Ramos (cell line): ENCODE data around the gene DYRK3.

ENCODE experiments used
- in situ Hi-C: fragments of 300-500 bp; cut with MboI; formaldehyde crosslinking; loops from one replicate; pipeline ENCODE4 v1.14.3; 2022; ENCODE audit warnings: low sequenced_read_pairs; ENCODE audit not compliant: unreplicated experiment

DYRK3 gene

DNA sequence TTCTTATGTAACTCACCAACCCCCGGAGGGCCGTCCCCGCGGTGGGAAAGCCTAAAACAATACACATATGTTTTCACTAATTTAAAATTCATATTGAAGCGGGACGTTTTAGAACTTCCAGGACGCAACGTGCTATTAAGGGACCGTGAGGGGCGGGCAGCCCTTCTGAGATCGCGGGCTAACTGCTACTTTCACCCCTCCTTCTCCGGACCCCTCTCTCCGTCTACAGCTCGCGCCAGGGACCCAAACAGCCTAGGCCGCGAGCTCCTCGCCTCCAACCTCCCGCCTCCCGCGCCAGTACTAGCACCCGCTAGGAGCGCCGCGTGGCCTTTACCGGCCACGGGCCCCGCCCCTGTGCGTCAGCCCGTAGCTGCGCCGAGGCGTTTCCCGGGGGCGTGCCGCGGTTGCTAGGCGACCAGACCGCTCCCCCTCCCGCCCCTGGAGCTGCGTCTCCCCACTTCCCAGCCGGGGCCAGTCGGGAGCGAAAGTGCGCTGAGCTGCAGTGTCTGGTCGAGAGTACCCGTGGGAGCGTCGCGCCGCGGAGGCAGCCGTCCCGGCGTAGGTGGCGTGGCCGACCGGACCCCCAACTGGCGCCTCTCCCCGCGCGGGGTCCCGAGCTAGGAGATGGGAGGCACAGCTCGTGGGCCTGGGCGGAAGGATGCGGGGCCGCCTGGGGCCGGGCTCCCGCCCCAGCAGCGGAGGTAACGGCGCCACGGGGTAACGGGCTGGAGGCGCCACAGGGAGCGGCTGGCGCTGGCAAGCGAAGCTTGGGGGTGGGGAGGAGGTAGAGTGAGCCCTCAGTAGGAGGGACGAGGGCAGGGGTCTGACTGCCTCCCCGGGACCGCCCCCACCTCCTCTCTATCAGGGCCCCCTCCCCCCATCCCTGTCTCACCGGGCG lies at the start of gene DYRK3:
Gene DYRK3 (plus strand): TSS at position 457 of the 898 bp plus-strand sequence. CDS start 168 bp downstream, at position 625.
- in situ Hi-C loops: no loop called here

DNA sequence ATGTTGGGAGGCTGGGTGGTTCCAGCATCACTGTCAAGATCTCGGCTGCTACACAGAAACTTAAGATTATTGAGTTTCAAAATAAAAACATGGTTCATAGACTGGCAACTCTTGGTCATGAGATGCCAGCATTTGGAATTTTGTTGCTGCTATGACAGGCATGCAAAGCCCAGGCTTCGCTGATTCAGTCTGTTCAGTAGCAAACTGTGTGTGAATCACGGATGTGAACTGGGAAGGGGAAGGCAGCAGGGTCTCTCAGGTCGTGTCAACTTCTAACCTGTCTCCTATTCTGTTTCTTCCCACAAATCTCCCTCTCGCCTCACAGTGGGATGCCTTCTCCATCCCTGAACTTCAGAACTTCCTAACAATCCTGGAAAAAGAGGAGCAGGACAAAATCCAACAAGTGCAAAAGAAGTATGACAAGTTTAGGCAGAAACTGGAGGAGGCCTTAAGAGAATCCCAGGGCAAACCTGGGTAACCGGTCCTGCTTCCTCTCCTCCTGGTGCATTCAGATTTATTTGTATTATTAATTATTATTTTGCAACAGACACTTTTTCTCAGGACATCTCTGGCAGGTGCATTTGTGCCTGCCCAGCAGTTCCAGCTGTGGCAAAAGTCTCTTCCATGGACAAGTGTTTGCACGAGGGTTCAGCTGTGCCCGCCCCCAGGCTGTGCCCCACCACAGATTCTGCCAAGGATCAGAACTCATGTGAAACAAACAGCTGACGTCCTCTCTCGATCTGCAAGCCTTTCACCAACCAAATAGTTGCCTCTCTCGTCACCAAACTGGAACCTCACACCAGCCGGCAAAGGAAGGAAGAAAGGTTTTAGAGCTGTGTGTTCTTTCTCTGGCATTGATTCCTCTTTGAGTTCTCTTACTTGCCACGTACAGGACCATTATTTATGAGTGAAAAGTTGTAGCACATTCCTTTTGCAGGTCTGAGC lies 48.6 kb upstream of the DYRK3 start:
- in situ Hi-C loops: no loop called here

GRCh38 chr1:206587904-206588303 lies 47.4 kb upstream of the DYRK3 start:
- in situ Hi-C loops: no loop called here

DNA sequence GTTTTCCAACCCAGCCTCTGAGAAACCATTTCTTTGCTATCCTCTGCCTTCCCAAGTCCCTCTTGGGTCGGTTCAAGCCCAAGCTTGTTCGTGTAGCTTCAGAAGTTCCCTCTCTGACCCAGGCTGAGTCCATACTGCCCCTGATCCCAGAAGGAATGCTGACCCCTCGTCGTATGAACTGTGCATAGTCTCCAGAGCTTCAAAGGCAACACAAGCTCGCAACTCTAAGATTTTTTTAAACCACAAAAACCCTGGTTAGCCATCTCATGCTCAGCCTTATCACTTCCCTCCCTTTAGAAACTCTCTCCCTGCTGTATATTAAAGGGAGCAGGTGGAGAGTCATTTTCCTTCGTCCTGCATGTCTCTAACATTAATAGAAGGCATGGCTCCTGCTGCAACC lies 46.8 kb upstream of the DYRK3 start:
- in situ Hi-C loops: no loop called here

GRCh38 chr1:206589206-206589605 lies 46.1 kb upstream of the DYRK3 start:
- in situ Hi-C loops: no loop called here

DNA sequence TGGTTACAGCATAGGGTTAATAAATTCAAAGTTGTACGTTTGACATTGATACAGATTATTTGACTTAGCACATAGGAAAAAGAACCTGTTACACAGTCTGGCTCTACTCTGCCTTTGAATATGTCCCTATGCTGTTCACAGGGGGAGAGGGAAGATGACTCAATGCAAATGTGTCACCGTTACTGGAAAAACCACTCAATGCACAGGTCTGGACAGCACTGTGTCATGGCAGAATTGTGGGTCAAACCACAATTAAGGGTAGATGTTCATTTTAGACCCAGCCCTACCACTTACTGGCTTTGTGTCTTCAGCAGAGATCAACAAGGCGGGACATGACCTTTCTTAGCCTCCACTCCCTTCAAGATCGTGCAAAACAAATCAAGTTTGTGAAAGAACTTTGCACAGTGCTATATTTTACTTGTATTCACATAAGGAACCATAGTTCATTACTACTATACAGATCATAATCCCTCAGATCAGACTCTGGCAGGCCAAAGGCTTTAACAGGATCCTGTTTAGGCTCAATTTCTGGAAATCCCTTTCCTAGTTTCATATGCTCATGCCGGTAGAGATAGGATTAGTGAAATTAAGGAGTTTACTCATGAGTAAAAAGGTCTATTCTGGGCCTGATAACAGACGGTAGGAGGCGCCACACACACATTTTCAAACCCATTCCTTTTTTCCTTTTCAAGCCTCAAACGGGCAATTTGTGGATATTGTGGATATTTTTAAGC lies 45.1 kb upstream of the DYRK3 start:
- in situ Hi-C loops: no loop called here

DNA sequence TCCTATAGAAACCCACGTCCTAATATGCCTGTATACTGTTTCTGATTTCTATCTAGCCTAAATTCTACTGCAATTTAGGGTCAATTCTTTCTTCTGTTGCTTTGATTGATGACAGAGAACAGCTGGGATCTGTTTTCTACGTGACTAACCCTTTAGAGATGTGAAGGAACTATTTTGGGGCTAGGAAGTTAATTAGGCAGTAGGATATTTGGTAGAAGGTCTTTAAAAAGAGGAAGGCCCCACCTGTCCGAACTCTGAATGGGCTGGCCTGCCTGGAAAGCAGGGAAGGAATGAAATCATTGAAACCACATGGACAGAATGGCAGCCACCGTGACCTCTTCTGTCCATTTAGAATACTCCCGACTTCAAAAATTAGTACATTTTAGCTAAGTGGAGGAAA lies 44.1 kb upstream of the DYRK3 start:
- in situ Hi-C loops: no loop called here

DNA sequence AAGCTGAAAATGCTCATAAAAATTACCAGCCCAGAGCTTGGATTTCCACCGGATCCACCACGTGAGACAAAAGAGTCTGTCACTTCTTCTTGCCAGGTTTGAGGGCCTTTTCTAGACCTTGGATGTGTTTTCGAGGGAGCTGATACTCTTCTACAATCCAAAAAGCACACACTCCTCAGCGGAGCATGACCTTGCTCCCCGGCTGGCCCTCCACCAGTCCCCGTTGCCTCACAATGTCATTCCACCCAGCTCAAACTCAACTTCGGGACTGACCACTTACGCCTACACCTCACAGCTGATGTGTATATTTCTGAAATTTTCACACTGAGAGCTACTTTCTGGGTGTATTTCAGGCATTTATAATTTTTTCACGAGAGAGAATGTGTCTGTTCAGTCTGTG lies 43.6 kb upstream of the DYRK3 start:
- in situ Hi-C loops: no loop called here

DNA sequence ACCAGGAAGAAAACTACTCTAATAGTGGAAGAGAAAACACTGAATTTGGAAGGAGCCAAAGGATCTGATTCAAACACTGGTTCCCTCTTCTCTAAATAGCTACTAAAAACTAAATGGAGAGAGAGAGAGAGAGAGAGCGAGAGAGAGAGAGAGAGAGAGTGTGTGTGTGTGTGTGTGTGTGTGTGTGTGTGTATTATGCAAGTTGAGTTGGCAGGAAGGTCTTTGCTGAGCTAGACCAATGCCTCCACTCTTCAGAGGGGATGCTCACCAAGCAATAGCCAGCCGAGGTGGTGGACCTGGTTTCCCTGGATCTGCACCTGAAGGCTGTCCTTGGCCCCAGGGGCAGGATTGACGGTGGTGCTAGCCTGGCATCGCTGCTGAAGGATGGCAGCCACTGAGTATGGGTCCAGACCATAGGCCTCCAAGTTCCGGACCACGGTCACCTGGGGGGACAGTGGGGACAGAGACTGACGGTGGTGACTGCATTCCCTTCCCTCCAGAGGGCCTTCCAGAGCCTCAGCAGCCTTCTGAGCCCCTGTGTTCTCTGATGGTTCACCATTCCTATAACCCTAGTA lies 41.9 kb upstream of the DYRK3 start:
- in situ Hi-C loops: no loop called here

DNA sequence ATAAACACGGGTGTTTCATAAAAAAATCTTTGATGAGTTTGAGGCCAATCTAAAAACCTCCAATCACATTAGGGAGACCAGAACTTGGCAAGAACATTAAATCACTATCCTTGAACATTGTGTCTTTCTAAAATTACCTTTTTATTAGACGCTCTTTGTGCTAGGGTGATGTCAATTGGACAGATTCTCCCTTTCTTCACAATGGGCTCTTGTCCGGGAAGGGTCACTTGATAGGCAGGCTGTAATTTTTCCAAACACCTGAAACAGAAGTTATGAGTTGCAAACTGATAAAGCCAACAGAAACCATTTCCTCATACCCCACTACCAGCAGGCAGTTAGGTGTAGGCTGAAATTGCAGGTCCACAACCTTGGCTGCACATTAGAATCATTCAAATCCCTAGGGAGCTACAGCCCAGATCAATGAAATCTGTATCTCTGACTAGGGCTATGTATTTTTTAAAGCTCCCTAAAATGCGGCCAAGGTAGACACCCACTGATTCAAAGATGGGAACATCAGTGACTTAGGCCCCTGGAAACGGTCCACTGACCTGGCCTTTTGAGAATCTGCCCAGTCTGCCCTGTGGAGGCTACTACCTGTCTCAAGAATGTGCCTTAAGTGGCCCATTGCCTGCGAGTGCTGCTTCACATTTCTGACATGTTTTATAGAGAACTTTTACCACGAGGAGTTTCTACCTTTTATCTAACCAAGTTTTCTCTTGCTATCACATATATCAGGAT lies 39.6 kb upstream of the DYRK3 start:
- in situ Hi-C loops: no loop called here

DNA sequence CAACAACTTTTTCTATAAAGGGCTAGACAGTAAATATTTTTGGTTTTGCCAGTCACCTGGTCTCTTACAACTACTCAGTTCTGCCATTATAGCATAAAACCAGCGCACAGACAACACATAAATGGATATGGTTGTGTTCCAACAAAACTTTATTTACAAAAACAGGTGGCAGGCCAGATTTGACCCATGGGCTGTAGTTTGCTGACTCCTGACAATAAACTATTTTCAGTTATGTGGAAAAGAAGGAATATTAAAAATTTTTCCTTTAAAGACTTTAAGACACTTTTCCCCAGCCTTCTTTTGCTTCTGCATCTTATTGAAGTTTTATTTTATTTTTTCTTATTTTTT lies 39.0 kb upstream of the DYRK3 start:
- in situ Hi-C loops: no loop called here

- in situ Hi-C loops: no loop called here
These were observed 34.8 kb upstream of the DYRK3 start for GRCh38 chr1:206600527-206600926.

GRCh38 chr1:206604861-206605260 lies 30.5 kb upstream of the DYRK3 start:
- in situ Hi-C loops: no loop called here

GRCh38 chr1:206606867-206607266 lies 28.5 kb upstream of the DYRK3 start:
- in situ Hi-C loops: no loop called here

DNA sequence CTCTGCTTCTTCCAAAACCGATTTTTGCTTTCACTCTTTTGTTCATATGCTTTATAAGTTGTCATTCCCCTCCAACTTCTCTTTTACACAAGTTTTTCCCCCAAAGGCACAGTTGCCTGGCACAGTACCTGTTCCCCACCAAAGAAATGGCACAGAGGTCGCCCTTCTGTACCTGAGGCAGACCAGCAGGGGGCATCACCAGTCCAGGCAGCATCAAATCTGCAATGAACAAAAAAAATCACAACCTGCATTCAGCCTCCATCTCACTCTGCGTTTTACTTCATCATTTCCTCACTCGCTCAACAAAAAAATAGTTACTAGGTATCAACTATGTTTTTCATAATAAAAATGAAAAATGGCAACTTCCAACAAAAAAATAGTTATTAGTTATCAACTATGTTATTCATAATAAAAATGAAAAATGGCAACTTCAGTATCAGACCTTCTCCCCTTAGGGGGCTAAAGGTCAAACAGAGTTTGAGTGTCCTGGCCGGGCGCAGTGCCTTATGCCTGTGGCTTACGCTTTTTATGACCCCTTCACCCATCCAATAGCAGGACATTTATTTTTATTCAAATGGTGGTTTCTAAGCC lies 27.1 kb upstream of the DYRK3 start:
- in situ Hi-C loops: no loop called here

- in situ Hi-C loops: no loop called here
These were observed 25.9 kb upstream of the DYRK3 start for GRCh38 chr1:206609229-206609991.

- in situ Hi-C loops: no loop called here
These were observed 23.0 kb upstream of the DYRK3 start, which contains the start of gene EIF2D for GRCh38 chr1:206612129-206612876. Gene EIF2D (minus strand): TSS chr1:206612465. CDS start chr1:206612342, 123 bp downstream.
